GM12875 (cell line): ENCODE results near the gene SRGAP1.

Source experiments
- H3K4me3 ChIP-seq: one replicate; pipeline ENCODE4 v1.5.1; 2011; ENCODE audit warnings: low read depth, low read length, control low read depth
- TF ChIP-seq, protein P1 (sequence below): IDR thresholded peaks from 2 replicates; pipeline ENCODE4 v1.5.1; 2011; ENCODE audit warnings: low read depth, mild to moderate bottlenecking, control low read depth, inconsistent platforms, low read length, moderate library complexity, borderline replicate concordance; ENCODE audit not compliant: insufficient read depth

SRGAP1 gene

DNA sequence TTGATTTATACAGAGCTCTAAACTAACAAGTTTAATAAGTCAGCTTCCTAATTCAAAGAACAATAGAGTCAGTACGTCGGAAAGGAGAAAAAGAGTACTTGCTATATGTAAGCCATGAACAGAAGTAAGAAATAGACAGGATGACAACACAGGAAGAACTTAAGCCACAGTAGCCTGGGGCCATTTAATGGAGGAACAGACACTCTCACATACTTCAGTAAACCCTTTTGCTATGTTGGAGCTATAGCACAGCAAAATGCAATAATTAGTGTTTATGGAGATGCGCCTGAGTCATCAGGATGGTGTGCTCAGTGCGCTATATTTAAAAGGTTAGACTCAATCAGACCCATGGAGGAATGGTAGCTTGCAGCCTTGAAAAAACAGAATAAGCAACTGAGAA is 61.0 kb downstream of the SRGAP1 start:
- TF ChIP-seq, protein P1, sequence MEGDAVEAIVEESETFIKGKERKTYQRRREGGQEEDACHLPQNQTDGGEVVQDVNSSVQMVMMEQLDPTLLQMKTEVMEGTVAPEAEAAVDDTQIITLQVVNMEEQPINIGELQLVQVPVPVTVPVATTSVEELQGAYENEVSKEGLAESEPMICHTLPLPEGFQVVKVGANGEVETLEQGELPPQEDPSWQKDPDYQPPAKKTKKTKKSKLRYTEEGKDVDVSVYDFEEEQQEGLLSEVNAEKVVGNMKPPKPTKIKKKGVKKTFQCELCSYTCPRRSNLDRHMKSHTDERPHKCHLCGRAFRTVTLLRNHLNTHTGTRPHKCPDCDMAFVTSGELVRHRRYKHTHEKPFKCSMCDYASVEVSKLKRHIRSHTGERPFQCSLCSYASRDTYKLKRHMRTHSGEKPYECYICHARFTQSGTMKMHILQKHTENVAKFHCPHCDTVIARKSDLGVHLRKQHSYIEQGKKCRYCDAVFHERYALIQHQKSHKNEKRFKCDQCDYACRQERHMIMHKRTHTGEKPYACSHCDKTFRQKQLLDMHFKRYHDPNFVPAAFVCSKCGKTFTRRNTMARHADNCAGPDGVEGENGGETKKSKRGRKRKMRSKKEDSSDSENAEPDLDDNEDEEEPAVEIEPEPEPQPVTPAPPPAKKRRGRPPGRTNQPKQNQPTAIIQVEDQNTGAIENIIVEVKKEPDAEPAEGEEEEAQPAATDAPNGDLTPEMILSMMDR, result no peak
- H3K4me3 ChIP-seq, result no peak overlapping the region

DNA sequence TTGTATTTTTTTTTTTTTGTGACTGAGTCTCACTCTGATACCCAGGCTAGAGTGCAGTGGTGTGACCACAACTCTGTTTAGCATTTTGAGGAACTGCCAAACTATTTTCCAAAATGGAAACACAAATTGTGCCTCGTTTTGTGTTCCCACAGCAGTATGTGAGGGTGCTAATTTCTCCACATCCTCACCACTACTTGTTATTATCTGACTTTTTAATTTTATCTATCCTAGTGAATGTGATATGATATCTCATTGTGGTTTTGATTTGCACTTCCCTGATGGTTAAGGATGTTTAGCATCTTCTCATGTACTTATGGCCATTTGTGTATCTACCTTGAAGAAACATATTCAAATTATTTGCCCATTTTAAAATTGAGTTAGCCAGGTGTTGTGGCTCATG is 62.4 kb downstream of the SRGAP1 start:
- H3K4me3 ChIP-seq, result no peak overlapping the region
- TF ChIP-seq, protein P1, result no peak

GRCh38 chr12:63907561-63907960 is 63.1 kb downstream of the SRGAP1 start:
- H3K4me3 ChIP-seq, result no peak overlapping the region
- TF ChIP-seq, protein P1, result no peak

DNA sequence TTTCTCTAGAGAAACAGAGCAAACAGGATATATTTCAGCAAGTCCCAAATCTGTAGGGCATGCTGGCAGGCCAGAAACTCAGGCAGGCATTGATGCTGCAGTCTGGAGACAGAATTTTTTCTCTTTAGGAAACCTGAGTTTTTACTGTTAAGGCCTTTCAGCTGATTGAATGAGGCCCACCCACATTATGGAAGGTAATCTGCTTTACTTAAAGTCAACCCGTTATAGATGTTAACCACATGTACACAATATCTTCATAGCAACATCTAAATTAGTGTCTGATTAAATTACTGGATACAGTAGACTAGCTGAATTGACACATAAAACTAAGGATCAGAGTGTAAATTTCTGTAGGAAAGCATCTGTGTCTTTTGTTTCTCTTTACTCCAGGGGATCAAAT is 65.2 kb downstream of the SRGAP1 start:
- TF ChIP-seq, protein P1, result no peak
- H3K4me3 ChIP-seq, result no peak overlapping the region

DNA sequence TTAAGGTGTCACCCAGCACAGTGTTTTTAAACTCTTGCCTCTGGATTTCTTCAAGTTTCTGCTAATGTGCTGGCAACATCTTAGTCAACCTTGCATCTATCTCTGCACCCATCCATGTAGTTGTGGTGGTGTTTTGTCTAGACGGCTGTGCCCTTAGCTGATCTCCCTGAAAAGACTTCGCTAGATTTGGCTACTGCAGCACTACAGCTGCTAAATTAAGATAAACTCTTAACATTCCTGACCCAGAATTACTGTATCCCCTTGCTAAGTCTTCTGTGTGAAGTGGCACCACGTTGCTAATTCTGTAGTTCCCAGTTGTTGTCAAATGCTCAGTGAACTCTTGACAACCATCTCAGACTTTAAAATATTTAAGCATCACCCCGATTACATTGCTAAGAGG is 66.8 kb downstream of the SRGAP1 start:
- no peak overlapping the region for H3K4me3 ChIP-seq
- TF ChIP-seq, protein P1, result no peak

DNA sequence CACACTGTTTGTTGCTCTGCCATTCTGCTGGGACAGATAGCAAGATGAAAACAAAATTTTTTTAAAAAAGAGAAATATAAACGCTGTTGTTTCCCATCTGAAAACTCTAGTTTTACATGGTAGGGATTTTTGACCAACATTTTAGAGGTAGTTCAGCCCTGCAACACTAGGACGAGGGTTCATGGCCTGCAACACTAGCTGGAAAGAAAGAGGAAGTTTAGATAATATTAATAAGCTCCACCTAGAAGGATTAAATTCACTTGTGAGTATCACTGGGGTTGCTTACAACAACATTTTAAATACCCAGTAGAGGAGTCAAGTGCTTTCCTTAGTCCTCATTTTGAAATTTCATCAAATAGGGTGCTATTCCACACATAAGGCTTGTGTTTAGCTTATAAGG is 68.2 kb downstream of the SRGAP1 start:
- H3K4me3 ChIP-seq, result no peak overlapping the region
- TF ChIP-seq, protein P1, result no peak

DNA sequence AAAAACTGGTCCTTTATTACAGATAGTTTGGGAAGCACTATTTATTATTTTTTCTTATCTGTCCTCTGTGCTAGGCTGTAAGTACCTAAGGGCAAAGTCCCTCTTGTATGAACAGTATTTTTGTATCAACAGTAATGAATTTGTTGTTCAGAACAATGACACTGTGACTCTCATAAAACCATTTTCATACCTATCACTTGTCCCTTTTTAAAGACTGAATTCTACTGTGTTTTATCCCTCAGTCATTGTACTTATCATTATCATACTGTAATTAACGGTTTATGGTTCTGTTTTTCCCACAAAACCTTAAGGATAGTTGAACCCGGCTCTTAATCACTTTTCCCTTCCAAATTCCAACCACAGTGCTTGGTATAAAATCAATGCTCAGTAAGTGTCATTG is 69.4 kb downstream of the SRGAP1 start:
- TF ChIP-seq, protein P1, result no peak
- H3K4me3 ChIP-seq, result no peak overlapping the region
